ENCODE measurements around the gene DGKD.

DGKD gene

DNA sequence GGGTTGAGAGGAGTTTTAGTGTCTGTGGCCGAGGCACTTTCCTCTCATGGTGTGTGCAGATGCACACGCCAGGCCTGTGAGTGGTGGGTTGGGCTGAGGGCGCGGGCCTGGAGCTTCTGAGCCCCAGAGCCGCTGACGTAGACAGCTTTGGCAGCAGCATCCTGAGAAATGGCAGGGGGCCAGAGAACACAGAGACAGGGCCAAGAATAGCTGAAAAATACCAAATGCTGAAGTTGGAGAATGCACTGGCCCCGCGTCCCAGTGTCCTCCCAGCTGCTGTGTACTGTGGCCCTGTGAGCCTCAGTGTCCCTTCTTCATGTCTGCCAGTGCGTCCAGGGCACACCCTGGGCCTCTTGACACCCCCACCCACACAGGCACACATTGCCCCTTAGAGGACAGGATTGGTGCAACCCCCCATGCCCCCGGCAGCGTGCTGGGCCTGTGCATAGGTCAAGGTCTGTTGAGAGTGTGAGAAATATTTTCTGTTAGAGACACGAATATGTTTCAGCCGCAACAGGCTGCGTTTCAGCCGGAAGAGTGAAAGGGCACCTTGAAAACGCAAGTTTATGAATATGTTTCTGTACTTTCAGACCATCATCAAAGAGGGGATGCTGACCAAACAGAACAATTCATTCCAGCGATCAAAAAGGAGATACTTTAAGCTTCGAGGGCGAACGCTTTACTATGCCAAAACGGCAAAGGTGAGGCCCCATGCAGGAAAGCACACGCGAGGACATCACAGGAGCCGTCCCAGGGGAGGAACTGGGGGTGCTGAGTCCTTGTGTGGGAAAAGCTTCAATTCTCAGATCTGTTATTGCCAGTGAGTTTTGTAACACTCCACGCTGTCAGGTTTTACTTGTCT lies 33.6 kb downstream of the DGKD start:
- DNase-seq, result no peak

- DNase-seq, result no peak
Measured at GRCh38 chr2:233389601-233390125, 35.4 kb downstream of the DGKD start.

DNA sequence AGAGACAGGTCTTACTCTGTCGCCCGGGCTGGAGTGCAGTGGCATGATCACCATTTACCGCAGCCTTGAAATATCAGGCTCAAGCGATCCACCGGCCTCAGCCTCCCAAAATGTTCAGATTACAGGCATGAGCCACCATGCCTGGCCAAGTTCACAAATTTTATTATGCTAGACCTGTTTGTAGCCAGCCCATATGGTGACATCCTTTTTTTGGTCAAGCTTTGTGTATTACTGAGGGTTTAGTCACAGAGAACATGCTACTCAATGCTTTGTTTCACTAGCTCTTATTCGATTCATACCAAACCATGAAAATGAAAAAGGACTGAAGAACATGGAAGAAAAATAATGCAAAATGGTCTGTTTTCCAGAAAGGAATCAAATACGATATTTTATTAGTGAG lies 41.4 kb downstream of the DGKD start:
- DNase-seq, result no peak

GRCh38 chr2:233396726-233397665 lies 42.7 kb downstream of the DGKD start:
- peak; percentile 2 for DNase-seq

GRCh38 chr2:233399306-233400225 lies 45.3 kb downstream of the DGKD start:
- DNase-seq, result peak; percentile 43

- no peak for DNase-seq
Measured at GRCh38 chr2:233400341-233400740, 46.0 kb downstream of the DGKD start.

- peak; percentile 9 for DNase-seq
Measured at GRCh38 chr2:233400961-233401360, 46.7 kb downstream of the DGKD start.

DNA sequence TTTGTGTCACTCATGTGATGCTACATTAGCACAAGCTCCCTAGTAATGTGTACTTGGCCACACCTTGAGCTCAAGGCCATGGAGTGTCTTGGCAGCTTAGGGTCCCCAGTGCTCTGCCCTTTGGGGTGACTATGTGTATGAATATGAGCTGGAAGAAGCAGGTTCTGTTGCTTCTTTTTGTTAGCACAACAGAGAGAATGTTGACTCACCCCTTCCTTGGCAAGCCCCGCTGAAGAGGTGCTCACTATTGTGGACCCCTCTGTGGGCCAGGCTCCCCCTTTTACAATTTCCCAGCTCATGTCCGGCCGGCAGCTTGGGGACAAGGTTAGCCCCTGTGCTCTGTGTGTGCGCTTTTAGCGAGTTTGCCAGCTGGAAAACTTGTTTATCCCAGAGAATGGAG lies 48.1 kb downstream of the DGKD start:
- no peak for DNase-seq

DNA sequence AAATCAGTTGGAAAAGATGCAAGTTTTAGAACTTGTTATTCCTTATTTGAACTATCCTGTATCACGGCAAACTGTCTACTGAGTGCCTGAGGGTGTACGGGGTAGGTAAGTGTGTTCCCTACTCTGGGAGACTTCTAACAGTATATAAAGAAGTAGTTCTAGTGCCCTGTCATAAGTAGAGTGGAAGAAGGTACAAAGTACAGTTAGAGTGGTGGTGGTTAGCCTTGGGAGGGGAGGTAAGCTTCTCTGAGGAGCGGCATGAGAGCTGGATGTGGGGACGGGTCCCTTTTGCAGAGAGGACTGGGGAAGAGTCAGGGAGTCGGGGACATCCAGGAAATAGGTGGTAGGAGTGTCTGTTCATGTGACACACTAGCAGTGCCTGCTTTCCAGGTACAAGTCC lies 48.5 kb downstream of the DGKD start:
- no peak for DNase-seq

- peak; percentile 70 for DNase-seq
Measured at GRCh38 chr2:233404222-233404621, 49.9 kb downstream of the DGKD start.

DNA sequence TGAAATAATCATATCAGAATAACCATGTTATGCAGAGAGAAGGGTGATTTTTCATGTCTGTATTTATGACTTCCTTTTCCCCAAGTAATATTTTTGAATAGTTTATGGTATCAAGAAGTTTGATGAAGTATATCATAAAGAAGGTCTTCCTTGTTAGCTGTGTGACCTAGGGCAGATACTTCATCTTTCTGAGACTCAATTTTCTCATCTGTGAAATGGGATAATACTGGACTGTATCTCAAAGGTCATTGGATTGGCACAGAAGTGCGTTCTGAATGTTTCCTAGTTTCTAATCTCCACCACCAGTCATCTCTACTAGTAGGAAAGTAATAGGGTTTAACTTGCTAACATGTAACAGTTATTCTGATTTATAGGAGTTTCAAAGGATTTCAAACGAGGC lies 52.6 kb downstream of the DGKD start:
- DNase-seq, result no peak

GRCh38 chr2:233407771-233408181 lies 53.5 kb downstream of the DGKD start:
- DNase-seq, result no peak

DNA sequence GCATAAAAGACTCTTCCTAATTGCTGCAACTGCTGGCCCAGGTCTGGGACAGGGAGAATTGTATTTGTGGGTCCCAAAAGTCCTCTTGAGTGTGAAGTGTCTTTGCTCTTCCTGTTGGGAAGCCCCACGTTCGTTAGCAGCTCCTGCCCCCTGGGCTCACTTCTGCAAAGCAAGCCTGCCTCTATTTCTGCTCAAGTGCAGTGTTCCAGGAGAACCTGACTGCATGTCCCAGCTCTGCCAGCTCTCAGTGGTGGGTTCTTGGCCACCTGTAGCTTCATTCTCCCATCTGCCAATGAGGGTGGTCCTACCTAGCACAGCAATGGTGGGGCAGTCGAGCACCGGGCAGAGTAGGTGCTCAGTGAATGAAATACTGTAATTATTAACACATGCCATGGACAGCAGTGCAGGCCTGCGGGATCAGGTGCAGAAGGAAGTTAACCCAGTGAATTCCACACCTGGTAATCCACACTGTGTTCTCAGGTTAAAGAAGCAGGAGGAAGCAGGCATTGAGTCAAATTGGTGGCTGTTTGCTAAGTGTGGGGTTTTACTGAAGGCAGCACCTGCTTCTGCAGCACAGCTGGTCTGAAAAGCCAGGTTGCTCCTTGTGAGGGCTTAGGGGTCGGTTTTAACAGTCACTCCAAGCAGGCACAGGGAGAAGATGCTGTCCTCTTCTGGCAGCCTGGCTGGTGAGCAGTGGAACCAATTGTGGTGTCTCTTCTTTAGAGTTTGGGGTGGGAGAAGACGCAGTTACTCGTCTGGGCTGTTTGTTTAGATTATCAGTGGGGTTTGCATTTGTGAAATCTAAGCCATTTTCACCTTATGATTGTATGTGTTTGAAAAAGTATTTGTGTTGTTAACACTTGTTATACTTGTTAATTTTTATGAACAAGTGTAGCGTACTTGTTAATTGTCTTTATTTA lies 54.3 kb downstream of the DGKD start:
- no peak for DNase-seq

GRCh38 chr2:233409286-233409991 lies 55.1 kb downstream of the DGKD start:
- DNase-seq, result no peak

- no peak for DNase-seq
Measured at GRCh38 chr2:233410196-233410760, 56.0 kb downstream of the DGKD start.

DNA sequence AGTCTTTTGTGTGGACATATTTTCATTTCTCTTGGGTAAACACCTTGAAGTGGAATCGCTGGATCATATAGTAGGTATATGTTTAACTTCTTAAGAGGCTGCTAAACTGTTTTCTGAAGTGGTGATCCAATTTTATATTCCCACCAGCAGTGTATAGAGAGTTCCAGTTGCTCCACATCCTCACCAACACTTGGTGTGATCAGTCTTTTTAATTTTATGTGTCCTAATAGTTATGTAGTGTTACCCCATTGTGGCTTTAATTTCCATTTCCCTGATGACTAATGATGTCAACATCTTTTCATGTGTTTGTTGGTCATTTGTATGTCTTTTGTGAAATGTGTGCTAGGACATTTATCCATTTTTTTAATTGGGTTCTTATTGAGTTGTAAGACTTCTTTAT lies 56.9 kb downstream of the DGKD start:
- no peak for DNase-seq

GRCh38 chr2:233412405-233412804 lies 58.1 kb downstream of the DGKD start:
- no peak for DNase-seq

DNA sequence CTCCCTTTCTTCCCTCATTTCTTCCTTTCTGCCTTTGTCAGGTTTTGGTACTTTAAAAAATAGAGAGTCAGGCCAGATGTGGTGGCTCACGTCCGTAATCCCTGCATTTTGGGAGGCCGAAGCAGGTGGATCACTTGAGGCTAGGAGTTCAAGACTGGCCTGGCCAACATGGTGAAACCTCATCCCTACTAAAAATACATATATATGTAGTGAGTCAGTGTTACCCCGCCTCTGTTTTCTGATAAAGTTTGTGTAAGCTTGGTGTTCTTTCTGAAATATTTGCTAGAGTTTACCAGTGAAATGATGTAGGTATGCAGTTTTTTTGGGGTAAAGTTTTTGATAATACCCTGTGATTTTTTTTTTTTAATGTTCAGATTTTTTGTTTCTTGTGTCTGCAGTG lies 58.8 kb downstream of the DGKD start:
- DNase-seq, result no peak

GRCh38 chr2:233413559-233414272 lies 59.4 kb downstream of the DGKD start:
- DNase-seq, result peak; percentile 73

GRCh38 chr2:233414273-233414654 lies 60.0 kb downstream of the DGKD start:
- no peak for DNase-seq

All from stimulated activated CD4-positive, alpha-beta T cell treated with anti-CD3 and anti-CD28 coated beads, Interleukin-4, amount 100 ng/mL, for 24 hours (primary cell).